Measurements from ENCODE around the gene TMEM243. TPM values are rescaled to one million over a fixed set of nuclear protein-coding genes. Genes with fewer than 3 reads are reported as not detected.

Gene TMEM243
- total RNA-seq, 1 experiment from 2014 or later: 23.5 TPM

DNA sequence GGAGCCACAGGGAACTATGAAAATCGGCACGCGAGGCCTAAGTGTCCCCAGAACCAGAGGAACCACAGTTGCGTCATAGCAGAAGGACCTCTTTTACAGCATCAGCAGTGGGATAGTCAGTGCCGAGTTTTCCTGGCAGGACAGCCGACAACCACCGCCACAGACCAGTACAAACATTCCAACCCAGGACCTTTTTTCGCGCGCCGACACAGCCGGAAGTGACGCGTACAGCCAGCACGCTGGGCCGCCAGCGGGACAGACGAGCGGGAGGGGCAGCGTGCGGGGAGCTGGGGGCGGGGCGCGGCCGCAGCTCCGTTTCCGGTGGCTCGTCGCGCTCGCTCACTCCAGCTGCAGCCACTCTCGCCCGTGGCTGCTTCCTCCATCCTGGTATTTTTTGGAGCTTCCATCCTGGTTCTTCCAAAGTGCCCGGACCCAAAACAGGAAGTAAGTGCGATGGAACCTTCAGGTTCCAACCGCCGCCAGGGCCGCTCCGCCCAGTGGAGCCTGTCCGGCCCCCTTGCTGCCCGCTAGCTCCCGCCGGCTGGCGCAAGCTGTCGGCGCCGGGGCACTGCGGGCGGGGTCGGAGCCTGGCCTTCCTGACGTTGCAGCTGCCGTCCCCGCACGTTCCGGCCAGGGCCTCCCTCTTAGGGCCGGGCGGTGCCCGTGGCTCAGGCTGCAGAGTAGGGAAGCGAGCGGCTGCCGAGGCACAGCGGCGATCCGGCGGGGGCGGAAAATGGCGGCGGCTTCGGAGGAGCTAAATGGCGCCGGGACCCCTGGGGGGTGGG is 67.2 kb downstream of the TMEM243 start, which contains the start of gene DMTF1:
Gene DMTF1 (plus strand): TSS at position 342 of the 785 bp plus-strand sequence. CDS start 12,489 bp downstream, outside the sequence.
- no peaks in the 10 kb centered on the region for H3K79me1 ChIP-seq (ENCODE audit: insufficient read depth, low read depth, low read length, poor library complexity, severe bottlenecking)
- peak within 1 kb of the TSS; percentile 100 for H3K14ac ChIP-seq (ENCODE audit: insufficient read depth, low read length)
- peak within 1 kb of the TSS; percentile 11 for H3T11ph ChIP-seq (ENCODE audit: low read length)
- H3K9me3 ChIP-seq (ENCODE audit: control insufficient read depth, low read depth, low read length): no peaks in the 10 kb centered on the region
- peak within 1 kb of the TSS; percentile 94 for H2BK120ac ChIP-seq (ENCODE audit: low read depth, low read length, poor library complexity, severe bottlenecking)
- peak within 1 kb of the TSS; percentile 97 to 98 for H3K4me3 Mint-ChIP-seq
- peaks cover 32% of the 10 kb centered on the region; the same call in 1 of the 2 replicates for H3K79me2 ChIP-seq (ENCODE audit: insufficient read depth, low read length)
- peak within 1 kb of the TSS; percentile 91 for H2BK12ac ChIP-seq (ENCODE audit: insufficient read length, low read depth, low read length)
- no peak within 1 kb of the TSS for H2AK5ac ChIP-seq (ENCODE audit: insufficient read length, low read length)
- H3K18ac ChIP-seq (ENCODE audit: insufficient read length, low read depth, low read length): peak within 1 kb of the TSS; percentile 100
- peaks cover 3 to 20% (median 19%) of the 10 kb centered on the region in 3 experiments; a peak in 6 of 7 replicates for H3K36me3 Mint-ChIP-seq (ENCODE audit: insufficient read depth in 1 of 3, low read depth in 3 of 3)
- H3K23me2 ChIP-seq (ENCODE audit: insufficient read length, low read depth, low read length, poor library complexity, severe bottlenecking): peaks cover 3% of the 10 kb centered on the region
- H3K9ac ChIP-seq (ENCODE audit: extremely low read depth, insufficient read length, low read length): peak within 1 kb of the TSS; percentile 100
- H3K27me3 Mint-ChIP-seq (ENCODE audit: low read depth): no peaks in the 10 kb centered on the region
- H4K91ac ChIP-seq (ENCODE audit: insufficient read length, low read depth, low read length): peak within 1 kb of the TSS; percentile 98
- no peaks in the 10 kb centered on the region for H3K4me1 ChIP-seq (ENCODE audit: insufficient read depth, low read length)
- H3K4me2 ChIP-seq (ENCODE audit: insufficient read depth, insufficient read length, low read length): peak within 1 kb of the TSS; percentile 90
- H3K23ac ChIP-seq (ENCODE audit: insufficient read length, low read depth, low read length): no peak within 1 kb of the TSS
- DNase-seq: peak; percentile 95
- H3K27ac ChIP-seq (ENCODE audit: insufficient read length, low read depth, low read length): peak within 1 kb of the TSS; percentile 95
- H4K20me1 ChIP-seq (ENCODE audit: control insufficient read depth, insufficient read depth, insufficient read length): no peaks in the 10 kb centered on the region
- peaks cover 0 to 4% of the 10 kb centered on the region in 2 experiments; a peak in 1 of 5 replicates for H3K9me3 Mint-ChIP-seq
- peak within 1 kb of the TSS; percentile 97 for H2BK5ac ChIP-seq (ENCODE audit: insufficient read length, low read length)
- H3K27me3 ChIP-seq (ENCODE audit: insufficient read depth, low read length): no peaks in the 10 kb centered on the region
- H2BK15ac ChIP-seq (ENCODE audit: low read depth, low read length): no peak within 1 kb of the TSS; the same call in 1 of the 2 replicates
- peak within 1 kb of the TSS; percentile 98 for H3K4ac ChIP-seq (ENCODE audit: low read depth, low read length)
- H2AFZ ChIP-seq (ENCODE audit: low read length): no peak within 1 kb of the TSS
- TF ChIP-seq, protein P1, sequence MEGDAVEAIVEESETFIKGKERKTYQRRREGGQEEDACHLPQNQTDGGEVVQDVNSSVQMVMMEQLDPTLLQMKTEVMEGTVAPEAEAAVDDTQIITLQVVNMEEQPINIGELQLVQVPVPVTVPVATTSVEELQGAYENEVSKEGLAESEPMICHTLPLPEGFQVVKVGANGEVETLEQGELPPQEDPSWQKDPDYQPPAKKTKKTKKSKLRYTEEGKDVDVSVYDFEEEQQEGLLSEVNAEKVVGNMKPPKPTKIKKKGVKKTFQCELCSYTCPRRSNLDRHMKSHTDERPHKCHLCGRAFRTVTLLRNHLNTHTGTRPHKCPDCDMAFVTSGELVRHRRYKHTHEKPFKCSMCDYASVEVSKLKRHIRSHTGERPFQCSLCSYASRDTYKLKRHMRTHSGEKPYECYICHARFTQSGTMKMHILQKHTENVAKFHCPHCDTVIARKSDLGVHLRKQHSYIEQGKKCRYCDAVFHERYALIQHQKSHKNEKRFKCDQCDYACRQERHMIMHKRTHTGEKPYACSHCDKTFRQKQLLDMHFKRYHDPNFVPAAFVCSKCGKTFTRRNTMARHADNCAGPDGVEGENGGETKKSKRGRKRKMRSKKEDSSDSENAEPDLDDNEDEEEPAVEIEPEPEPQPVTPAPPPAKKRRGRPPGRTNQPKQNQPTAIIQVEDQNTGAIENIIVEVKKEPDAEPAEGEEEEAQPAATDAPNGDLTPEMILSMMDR (conservative IDR thresholded peaks at IDR 0.05): no peak
- H3K27ac Mint-ChIP-seq: peak within 1 kb of the TSS; percentile 98 to 100 (median 100)
- peak within 1 kb of the TSS; percentile 98 for H4K8ac ChIP-seq (replicated peaks; ENCODE audit: insufficient read length, low read depth, low read length)
- peak within 1 kb of the TSS; percentile 99 for H4K5ac ChIP-seq (ENCODE audit: insufficient read length, low read depth, low read length)
- no peak within 1 kb of the TSS for H2BK20ac ChIP-seq (ENCODE audit: low read depth, low read length, poor library complexity, severe bottlenecking)
- no CpG with 5 or more reads among the region's 71 CpGs for WGBS (ENCODE audit: extremely low coverage, insufficient read length, low lambda C conversion rate)
- H3K4me1 Mint-ChIP-seq: peaks cover 25 to 30% of the 10 kb centered on the region in 2 experiments
- peak within 1 kb of the TSS; percentile 97 for H3K56ac ChIP-seq (ENCODE audit: insufficient read length, low read depth, low read length)
